GM21528 (cell line): Measurements from ENCODE around the gene SPNS3.

Source experiments
- ATAC-seq: cut with Tn5 transposase; IDR thresholded peaks from one replicate; pipeline ENCODE4 v1.9.1; 2021; ENCODE audit warnings: mild to moderate bottlenecking, moderate library complexity; ENCODE audit not compliant: unreplicated experiment, low FRiP score

Gene SPNS3

GRCh38 chr17:4433515-4434031, at the start of gene SPNS3:
Gene SPNS3 (plus strand): TSS chr17:4433940. CDS start chr17:4433968, 28 bp downstream.
- ATAC-seq, result no peak

- no peak for ATAC-seq
Measured at GRCh38 chr17:4386406-4386805, 47.3 kb upstream of the SPNS3 start.

- no peak for ATAC-seq
Measured at GRCh38 chr17:4387137-4387536, 46.6 kb upstream of the SPNS3 start.

- no peak for ATAC-seq
Measured at GRCh38 chr17:4389079-4389478, 44.7 kb upstream of the SPNS3 start.

GRCh38 chr17:4393806-4394205, 39.9 kb upstream of the SPNS3 start:
- no peak for ATAC-seq

GRCh38 chr17:4394208-4395110, 39.3 kb upstream of the SPNS3 start:
- no peak for ATAC-seq

- no peak for ATAC-seq
Measured at GRCh38 chr17:4395111-4395478, 38.6 kb upstream of the SPNS3 start.

- no peak for ATAC-seq
Measured at GRCh38 chr17:4397840-4398239, 35.9 kb upstream of the SPNS3 start.

GRCh38 chr17:4405038-4405669, 28.6 kb upstream of the SPNS3 start:
- ATAC-seq, result no peak

GRCh38 chr17:4405699-4406098, 28.0 kb upstream of the SPNS3 start:
- no peak for ATAC-seq

- no peak for ATAC-seq
Measured at GRCh38 chr17:4406386-4406785, 27.4 kb upstream of the SPNS3 start.

- ATAC-seq, result no peak
Measured at GRCh38 chr17:4407216-4407615, 26.5 kb upstream of the SPNS3 start.

GRCh38 chr17:4407851-4408250, 25.9 kb upstream of the SPNS3 start:
- ATAC-seq, result no peak

- ATAC-seq, result no peak
Measured at GRCh38 chr17:4409659-4410058, 24.1 kb upstream of the SPNS3 start.

GRCh38 chr17:4411201-4411600, 22.5 kb upstream of the SPNS3 start:
- ATAC-seq, result no peak

GRCh38 chr17:4412933-4413831, 20.6 kb upstream of the SPNS3 start:
- ATAC-seq, result peak; percentile 61

- ATAC-seq, result no peak
Measured at GRCh38 chr17:4417129-4417667, 16.5 kb upstream of the SPNS3 start.

- no peak for ATAC-seq
Measured at GRCh38 chr17:4420692-4421131, 13.0 kb upstream of the SPNS3 start.

GRCh38 chr17:4422864-4423263, 10.9 kb upstream of the SPNS3 start:
- no peak for ATAC-seq

- no peak for ATAC-seq
Measured at GRCh38 chr17:4425398-4425797, 8.3 kb upstream of the SPNS3 start.
